HCT116 (cell line): ENCODE data around the gene TMEM132C. TPM values are rescaled to one million over a fixed set of nuclear protein-coding genes. Genes with fewer than 3 reads are reported as not detected.

ENCODE experiments used
- ATAC-seq: fragments of 200-7000 bp; cut with Tn5 transposase; 2 replicates; pipeline ENCODE4 v1.9.1; 2020; ENCODE audit warnings: mild to moderate bottlenecking, moderate library complexity
- BruUV-seq: library from RNA; stranded (reverse); fragments of 400-500 nt; replicated peaks from 2 replicates; lab custom pipeline; 2021; lab: Mats Ljungman, UMichigan
- CTCF ChIA-PET: fragments of 300-600 bp; sonication (Branson Sonifier 250); formaldehyde crosslinking; loops from one replicate; lab custom pipeline; 2021; ENCODE audit warnings: antibody characterized with exemption; lab: Charles Lee
- POLR2A ChIA-PET: fragments of 300-600, 350-600 bp; sonication (Branson Sonifier 250); formaldehyde crosslinking; loops from one replicate; lab custom pipeline; 2021; ENCODE audit warnings: antibody characterized with exemption; lab: Charles Lee
- RAD21 ChIA-PET, 2 experiments: fragments of 300-600 bp; sonication (Branson Sonifier 250); formaldehyde crosslinking; loops; one replicate each; lab custom pipeline; 2023; ENCODE audit warnings: low total read pairs in 2 of 2; ENCODE audit not compliant: uncharacterized antibody in 2 of 2, unreplicated experiment in 2 of 2, low non-redundant PET in 1 of 2; lab: Charles Lee
- DNase-seq: peaks from one replicate; pipeline ENCODE4 v3.0.0-alpha.2; 2010; ENCODE audit warnings: low read depth, low spot score
- H2AFZ ChIP-seq: fragments of 200-600 bp; shearing (Covaris generic), sonication (generic); 2 replicates; pipeline ENCODE4 v1.6.1; 2017; ENCODE audit warnings: low read depth, mixed run types, mixed read lengths, antibody characterized with exemption, low read length; ENCODE audit not compliant: poor library complexity, severe bottlenecking
- H3K27ac ChIP-seq: 2 replicates; pipeline ENCODE4 v1.5.1; 2012; ENCODE audit warnings: low read depth, low read length
- H3K27me3 ChIP-seq: fragments of 200-600 bp; sonication (generic); 2 replicates; pipeline ENCODE4 v1.6.1; 2016; ENCODE audit warnings: mixed run types, low read length, mixed read lengths; ENCODE audit not compliant: insufficient read depth
- H3K36me3 ChIP-seq, 2 experiments: fragments of 200-500 bp in 1 of 2; fragments of 200-600 bp in 1 of 2; sonication (Bioruptor generic) in 1 of 2; sonication (generic) in 1 of 2; 2 replicates each; pipeline versions ENCODE4 v1.5.1 to v1.6.1; 2014 to 2016; ENCODE audit warnings: low read length in 2 of 2, inconsistent platforms in 1 of 2, mixed read lengths in 1 of 2, mixed run types in 1 of 2; ENCODE audit not compliant: insufficient read depth in 2 of 2, control insufficient read depth in 1 of 2
- H3K4me1 ChIP-seq, 2 experiments: fragments of 200-600 bp in 1 of 2; sonication (generic) in 1 of 2; 2 replicates each; pipeline versions ENCODE4 v1.5.1 to v1.6.1; 2012 to 2017; ENCODE audit warnings: low read length in 2 of 2, inconsistent platforms in 1 of 2, mild to moderate bottlenecking in 1 of 2, mixed read lengths in 1 of 2, mixed run types in 1 of 2, moderate library complexity in 1 of 2; ENCODE audit not compliant: insufficient read depth in 2 of 2, control insufficient read depth in 1 of 2
- H3K4me2 ChIP-seq: fragments of 200-600 bp; sonication (generic); 2 replicates; pipeline ENCODE4 v1.6.1; 2017; ENCODE audit warnings: mixed run types, low read length, mixed read lengths
- H3K4me3 ChIP-seq, 2 experiments: fragments of 200-600 bp in 1 of 2; sonication (generic) in 1 of 2; replicated peaks in 1 of 2; 2 replicates each; pipeline ENCODE4 v1.5.1; 2011 to 2016; ENCODE audit warnings: low read length in 2 of 2, control low read depth in 1 of 2, low read depth in 1 of 2, mild to moderate bottlenecking in 1 of 2, mixed read lengths in 1 of 2, mixed run types in 1 of 2
- H3K79me2 ChIP-seq: fragments of 200-600 bp; sonication (generic); 2 replicates; pipeline ENCODE4 v1.6.1; 2017; ENCODE audit warnings: mild to moderate bottlenecking, mixed run types, low read length, moderate library complexity, mixed read lengths; ENCODE audit not compliant: insufficient read depth
- H3K9ac ChIP-seq: fragments of 200-600 bp; sonication (generic); 2 replicates; pipeline ENCODE4 v1.6.1; 2016; ENCODE audit warnings: low read length, mixed read lengths
- H3K9me2 ChIP-seq: fragments of 200-600 bp; sonication (generic), shearing (Covaris generic); 2 replicates; pipeline ENCODE4 v1.6.1; 2017; ENCODE audit warnings: mixed run types, mild to moderate bottlenecking, moderate library complexity; ENCODE audit not compliant: insufficient read depth
- H3K9me3 ChIP-seq, 2 experiments: fragments of 200-500 bp in 1 of 2; fragments of 200-600 bp in 1 of 2; sonication (Bioruptor generic) in 1 of 2; sonication (generic) in 1 of 2; 2 replicates each; pipeline ENCODE4 v1.6.1; 2014 to 2017; ENCODE audit warnings: low read length in 2 of 2, mixed read lengths in 2 of 2, inconsistent platforms in 1 of 2, low read depth in 1 of 2, mild to moderate bottlenecking in 1 of 2, mixed run types in 1 of 2, moderate library complexity in 1 of 2; ENCODE audit not compliant: control insufficient read depth in 1 of 2, insufficient read depth in 1 of 2
- H4K20me1 ChIP-seq: fragments of 200-600 bp; sonication (generic), shearing (Covaris generic); 2 replicates; pipeline ENCODE4 v1.6.1; 2017; ENCODE audit warnings: mixed run types, mild to moderate bottlenecking, moderate library complexity; ENCODE audit not compliant: insufficient read depth
- CEBPB ChIP-seq: IDR thresholded peaks from 2 replicates; pipeline ENCODE4 v1.6.1; 2012; ENCODE audit warnings: low read depth
- CTCF ChIP-seq, 3 experiments: fragments of 200-600 bp in 1 of 3; sonication (generic) in 1 of 3; IDR thresholded peaks in 2 of 3; conservative IDR thresholded peaks in 1 of 3; 2 replicates each; pipeline ENCODE4 v1.5.1; 2012 to 2017; ENCODE audit warnings: low read depth in 2 of 3, low read length in 2 of 3, antibody characterized with exemption in 1 of 3, borderline replicate concordance in 1 of 3, control low read depth in 1 of 3, mild to moderate bottlenecking in 1 of 3, mixed read lengths in 1 of 3, mixed run types in 1 of 3, moderate library complexity in 1 of 3; ENCODE audit not compliant: insufficient read depth in 1 of 3
- EGR1 ChIP-seq: IDR thresholded peaks from 2 replicates; pipeline ENCODE4 v1.6.1; 2012; ENCODE audit warnings: low read depth
- EZH2 ChIP-seq: fragments of 200-600 bp; sonication (generic); IDR thresholded peaks from 2 replicates; pipeline ENCODE4 v1.6.1; 2017; ENCODE audit warnings: antibody characterized with exemption, mixed run types
- FOSL1 ChIP-seq: IDR thresholded peaks from 2 replicates; pipeline ENCODE4 v1.6.1; 2012; ENCODE audit warnings: low read depth
- POLR2A ChIP-seq: IDR thresholded peaks from 2 replicates; pipeline ENCODE4 v1.7.0; 2011; ENCODE audit warnings: borderline replicate concordance; ENCODE audit not compliant: insufficient read depth, insufficient read length; ENCODE audit errors: extremely low read depth
- YY1 ChIP-seq: IDR thresholded peaks from 2 replicates; pipeline ENCODE4 v1.6.1; 2011; ENCODE audit warnings: low read length, low read depth, moderate library complexity, mild to moderate bottlenecking; ENCODE audit not compliant: insufficient replicate concordance; ENCODE audit errors: extremely low read depth
- ZNF274 ChIP-seq: fragments of 200-500 bp; sonication (Bioruptor generic); IDR thresholded peaks from 2 replicates; pipeline ENCODE4 v1.6.1; 2014; ENCODE audit warnings: mild to moderate bottlenecking, low read depth, low read length, inconsistent platforms
- intact Hi-C: fragments of 100-400 bp; cut with micrococcal nuclease; formaldehyde crosslinking; loops from 2 replicates; pipeline ENCODE4 v1.10.0; 2022
- total RNA-seq: library from RNA; stranded (reverse); gene quantifications from one replicate; pipeline ENCODE4 v1.2.1, GENCODE V29; 2021; ENCODE audit not compliant: unreplicated experiment
- TF ChIP-seq, protein P1 (sequence below): IDR thresholded peaks from 2 replicates; pipeline ENCODE4 v1.6.1; 2011; ENCODE audit warnings: mild to moderate bottlenecking, low read length, moderate library complexity; ENCODE audit not compliant: insufficient replicate concordance; ENCODE audit errors: extremely low read depth

Gene TMEM132C
- total RNA-seq, 1 experiment from 2014 or later, result not detected

DNA sequence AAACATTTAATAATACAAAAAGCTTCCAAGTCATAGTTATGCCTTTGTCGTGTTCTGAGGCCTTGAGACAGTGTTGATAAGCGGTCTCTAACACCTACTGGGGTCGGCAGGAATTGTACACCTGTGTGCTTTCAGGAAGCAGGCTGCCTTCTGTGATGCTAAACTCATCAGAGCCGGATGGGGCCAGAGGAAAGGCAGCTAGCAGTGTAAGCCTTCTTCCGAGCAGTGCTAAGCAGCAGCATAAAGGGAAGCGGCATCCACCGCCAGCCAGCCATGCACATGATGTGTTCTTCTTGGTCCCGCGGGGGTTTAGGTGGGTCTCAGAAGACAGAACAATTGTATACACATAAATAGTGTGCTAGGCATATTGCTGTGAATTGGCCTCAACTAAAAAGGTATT lies 397.5 kb downstream of the TMEM132C start:
- Histone ChIP-seq H3K9me3 (peaks cover 13 to 17% of the 10 kb centered on the region in 2 experiments; a peak in 2 of 4 replicates), H2AFZ (no peak overlapping the region), H3K27ac (no peak overlapping the region), H3K4me2 (no peak overlapping the region), H3K36me3 (no peaks in the 10 kb centered on the region), H3K27me3 (no peaks in the 10 kb centered on the region), H3K9ac (no peak overlapping the region), H3K9me2 (no peaks in the 10 kb centered on the region), H3K4me1 (no peaks in the 10 kb centered on the region), H3K79me2 (no peaks in the 10 kb centered on the region), H4K20me1 (no peaks in the 10 kb centered on the region), H3K4me3 (no peak overlapping the region)
- ATAC-seq, result no peak
- DNase-seq, result no peak
- TF ChIP-seq, protein P1, sequence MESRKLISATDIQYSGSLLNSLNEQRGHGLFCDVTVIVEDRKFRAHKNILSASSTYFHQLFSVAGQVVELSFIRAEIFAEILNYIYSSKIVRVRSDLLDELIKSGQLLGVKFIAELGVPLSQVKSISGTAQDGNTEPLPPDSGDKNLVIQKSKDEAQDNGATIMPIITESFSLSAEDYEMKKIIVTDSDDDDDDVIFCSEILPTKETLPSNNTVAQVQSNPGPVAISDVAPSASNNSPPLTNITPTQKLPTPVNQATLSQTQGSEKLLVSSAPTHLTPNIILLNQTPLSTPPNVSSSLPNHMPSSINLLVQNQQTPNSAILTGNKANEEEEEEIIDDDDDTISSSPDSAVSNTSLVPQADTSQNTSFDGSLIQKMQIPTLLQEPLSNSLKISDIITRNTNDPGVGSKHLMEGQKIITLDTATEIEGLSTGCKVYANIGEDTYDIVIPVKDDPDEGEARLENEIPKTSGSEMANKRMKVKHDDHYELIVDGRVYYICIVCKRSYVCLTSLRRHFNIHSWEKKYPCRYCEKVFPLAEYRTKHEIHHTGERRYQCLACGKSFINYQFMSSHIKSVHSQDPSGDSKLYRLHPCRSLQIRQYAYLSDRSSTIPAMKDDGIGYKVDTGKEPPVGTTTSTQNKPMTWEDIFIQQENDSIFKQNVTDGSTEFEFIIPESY, result no peak
- no peak for TF ChIP-seq EGR1
- POLR2A ChIA-PET, result no interaction called here
- CTCF ChIA-PET, result no interaction called here
- intact Hi-C loops, result no loop called here
- RAD21 ChIA-PET, result no interaction called here
- BruUV-seq, result no TSS peak

- no peaks in the 10 kb centered on the region for H3K36me3 ChIP-seq
- ChIA-PET CTCF (no interaction called here), RAD21 (no interaction called here), POLR2A (no interaction called here)
- no peak for ATAC-seq
- no TSS peak for BruUV-seq
- H2AFZ ChIP-seq, result no peak overlapping the region
- no peaks in the 10 kb centered on the region for H3K9me2 ChIP-seq
- H4K20me1 ChIP-seq, result no peaks in the 10 kb centered on the region
- H3K27ac ChIP-seq, result no peak overlapping the region
- no peak overlapping the region for H3K4me3 ChIP-seq
- H3K4me2 ChIP-seq, result no peak overlapping the region
- H3K9me3 ChIP-seq, result peaks cover 11 to 13% of the 10 kb centered on the region in 2 experiments; a peak in 2 of 4 replicates
- H3K27me3 ChIP-seq, result no peaks in the 10 kb centered on the region
- no peak for DNase-seq
- no peaks in the 10 kb centered on the region for H3K79me2 ChIP-seq
- intact Hi-C loops, result no loop called here
- TF ChIP-seq EGR1, result no peak
- TF ChIP-seq EZH2, result no peak
- no peak for TF ChIP-seq FOSL1
- TF ChIP-seq POLR2A, result no peak
- TF ChIP-seq ZNF274, result no peak
- TF ChIP-seq CTCF (IDR thresholded peaks at IDR 0.05 in 2 of 3, conservative IDR thresholded peaks at IDR 0.05 in 1 of 3; ENCODE audit: borderline replicate concordance in 1 of 3, insufficient read depth in 1 of 3, low read depth in 2 of 3, low read length in 2 of 3), result no peak
- no peak for TF ChIP-seq YY1
- TF ChIP-seq CEBPB, result no peak
- no peak overlapping the region for H3K9ac ChIP-seq
- no peaks in the 10 kb centered on the region for H3K4me1 ChIP-seq
Observed at GRCh38 chr12:128667193-128667592, 400.2 kb downstream of the TMEM132C start.
